PC-3 (cell line): ENCODE data around the gene GOLGA7B. TPM values are rescaled to one million over a fixed set of nuclear protein-coding genes. Genes with fewer than 3 reads are reported as not detected.

Experiments used
- ATAC-seq: fragments of 200-7000 bp; cut with Tn5 transposase; 2 replicates; pipeline ENCODE4 v1.9.1; 2020; ENCODE audit warnings: mild to moderate bottlenecking, moderate library complexity
- BruUV-seq: library from RNA; stranded (reverse); fragments of 400-500 nt; replicated peaks from 2 replicates; lab custom pipeline; 2021; lab: Mats Ljungman, UMichigan
- CTCF ChIA-PET: fragments of 300-600 bp; sonication (Branson Sonifier 250); formaldehyde crosslinking; loops from one replicate; lab custom pipeline; 2022; ENCODE audit warnings: antibody characterized with exemption; lab: Charles Lee
- POLR2A ChIA-PET: fragments of 300-600 bp; sonication (Branson Sonifier 250); formaldehyde crosslinking; loops from one replicate; lab custom pipeline; 2022; ENCODE audit warnings: antibody characterized with exemption; ENCODE audit not compliant: unreplicated experiment; lab: Charles Lee
- DNase-seq: peaks from one replicate; pipeline ENCODE4 v3.0.0-alpha.2; 2015
- H2AFZ ChIP-seq: fragments of 300-600 bp; sonication (generic); 2 replicates; pipeline ENCODE4 v1.6.0; 2016; ENCODE audit warnings: antibody characterized with exemption, low read length
- H3F3A ChIP-seq: fragments of 300-600 bp; sonication (generic); one replicate; pipeline ENCODE4 v1.6.0; 2017; ENCODE audit warnings: antibody characterized with exemption, low read length, control low read depth, mild to moderate bottlenecking; ENCODE audit not compliant: unreplicated experiment
- H3K27ac ChIP-seq: fragments of 300-600 bp; sonication (generic); 2 replicates; pipeline ENCODE4 v1.5.1; 2016; ENCODE audit warnings: mild to moderate bottlenecking, low read length
- H3K27me3 ChIP-seq: fragments of 300-600 bp; sonication (generic); 2 replicates; pipeline ENCODE4 v1.6.1; 2016; ENCODE audit warnings: low read length, mixed read lengths
- H3K36me3 ChIP-seq: fragments of 300-600 bp; sonication (generic); 2 replicates; pipeline ENCODE4 v1.6.1; 2016; ENCODE audit warnings: low read depth, mixed run types, low read length, mixed read lengths
- H3K4me1 ChIP-seq: fragments of 300-600 bp; sonication (generic); 2 replicates; pipeline ENCODE4 v1.5.1; 2016; ENCODE audit warnings: low read length; ENCODE audit not compliant: insufficient read depth
- H3K4me2 ChIP-seq: fragments of 300-600 bp; sonication (generic); 2 replicates; pipeline ENCODE4 v1.6.0; 2016; ENCODE audit warnings: low read length
- H3K4me3 ChIP-seq: fragments of 300-600 bp; sonication (generic); 2 replicates; pipeline ENCODE4 v1.5.1; 2016; ENCODE audit warnings: mild to moderate bottlenecking, low read length, mixed read lengths
- H3K79me2 ChIP-seq: fragments of 300-600 bp; sonication (generic); 2 replicates; pipeline ENCODE4 v1.6.1; 2017; ENCODE audit warnings: low read length, mixed read lengths
- H3K9ac ChIP-seq: fragments of 300-600 bp; sonication (generic); 2 replicates; pipeline ENCODE4 v1.6.0; 2016; ENCODE audit warnings: mild to moderate bottlenecking, low read length
- H3K9me2 ChIP-seq: fragments of 300-600 bp; sonication (generic); replicated peaks from 2 replicates; pipeline ENCODE4 v1.6.1; 2016; ENCODE audit warnings: mixed run types, low read length, mixed read lengths
- H3K9me3 ChIP-seq: fragments of 300-600 bp; sonication (generic); 2 replicates; pipeline ENCODE4 v1.6.1; 2016; ENCODE audit warnings: low read length, mixed read lengths
- H4K20me1 ChIP-seq: fragments of 300-600 bp; sonication (generic); 2 replicates; pipeline ENCODE4 v1.6.1; 2016; ENCODE audit warnings: low read length, mixed read lengths
- CTCF ChIP-seq: fragments of 300-600 bp; sonication (generic); conservative IDR thresholded peaks from 2 replicates; pipeline ENCODE4 v1.5.1; 2017; ENCODE audit warnings: antibody characterized with exemption, low read depth, mild to moderate bottlenecking, low read length
- EZH2 ChIP-seq: fragments of 300-600 bp; sonication (generic); IDR thresholded peaks from one replicate; pipeline ENCODE4 v1.6.1; 2017; ENCODE audit warnings: antibody characterized with exemption, mild to moderate bottlenecking, low read length; ENCODE audit not compliant: unreplicated experiment
- EZH2phosphoT487 ChIP-seq: fragments of 300-600 bp; sonication (generic); IDR thresholded peaks from 2 replicates; pipeline ENCODE4 v1.6.1; 2018; ENCODE audit warnings: mild to moderate bottlenecking, antibody characterized with exemption, low read length, borderline replicate concordance
- intact Hi-C: fragments of 100-400 bp; cut with micrococcal nuclease; formaldehyde crosslinking; loops from 2 replicates; pipeline ENCODE4 v1.9.0; 2023
- total RNA-seq: library from RNA; depleted of rRNA; stranded (reverse); fragments of >200 nt; gene quantifications from 2 replicates; pipeline ENCODE4 v1.2.3, GENCODE V29; 2014

Gene GOLGA7B
- total RNA-seq, 1 experiment from 2014 or later: 0.26 TPM

GRCh38 chr10:97915346-97916131 is 65.9 kb downstream of the GOLGA7B start:
- H3K27me3 ChIP-seq: no peaks in the 10 kb centered on the region
- H3F3A ChIP-seq: no peaks in the 10 kb centered on the region
- DNase-seq (no peak), ATAC-seq (no peak)
- no peaks in the 10 kb centered on the region; the same call in 1 of the 2 replicates for H3K36me3 ChIP-seq
- BruUV-seq: no TSS peak
- no peaks in the 10 kb centered on the region for H3K9me2 ChIP-seq
- no peaks in the 10 kb centered on the region for H4K20me1 ChIP-seq
- H3K4me2 ChIP-seq: no peak overlapping the region
- no peaks in the 10 kb centered on the region for H3K9me3 ChIP-seq
- ChIA-PET POLR2A (no interaction called here), CTCF (interaction anchor here (0.9 to 1.5 kb wide), 2 partner anchors 126 to 130 kb away, joined by 3 to 14 read pairs; no protein-coding TSS in a partner anchor)
- H2AFZ ChIP-seq: no peak overlapping the region
- no peak overlapping the region for H3K4me3 ChIP-seq
- TF ChIP-seq CTCF: no peak
- no peak for TF ChIP-seq EZH2phosphoT487
- TF ChIP-seq EZH2: no peak
- H3K27ac ChIP-seq: no peak overlapping the region
- no peaks in the 10 kb centered on the region for H3K4me1 ChIP-seq
- intact Hi-C loops: no loop called here
- no peaks in the 10 kb centered on the region for H3K79me2 ChIP-seq
- H3K9ac ChIP-seq: no peak overlapping the region

- H3K4me2 ChIP-seq: no peak overlapping the region
- H3K9ac ChIP-seq: no peak overlapping the region
- no peaks in the 10 kb centered on the region for H3K9me2 ChIP-seq
- no peak overlapping the region for H3K4me3 ChIP-seq
- intact Hi-C loops: no loop called here
- no peak overlapping the region for H2AFZ ChIP-seq
- no peaks in the 10 kb centered on the region for H3K79me2 ChIP-seq
- DNase-seq (no peak), ATAC-seq (no peak)
- TF ChIP-seq EZH2phosphoT487 (no peak), CTCF (no peak), EZH2 (no peak)
- no peaks in the 10 kb centered on the region for H3K9me3 ChIP-seq
- CTCF ChIA-PET: interaction anchor here (0.6 kb wide), 1 partner anchor 125 kb away, joined by 4 read pairs; no protein-coding TSS in a partner anchor
- H3K27ac ChIP-seq: no peak overlapping the region
- no peaks in the 10 kb centered on the region for H4K20me1 ChIP-seq
- no peaks in the 10 kb centered on the region for H3K4me1 ChIP-seq
- H3K36me3 ChIP-seq: no peaks in the 10 kb centered on the region; the same call in 1 of the 2 replicates
- POLR2A ChIA-PET: no interaction called here
- no TSS peak for BruUV-seq
- no peaks in the 10 kb centered on the region for H3F3A ChIP-seq
- no peaks in the 10 kb centered on the region for H3K27me3 ChIP-seq
Measured at GRCh38 chr10:97916586-97916985, 66.9 kb downstream of the GOLGA7B start.

GRCh38 chr10:97919012-97919411 is 69.4 kb downstream of the GOLGA7B start:
- Histone ChIP-seq H2AFZ (no peak overlapping the region), H3K9me2 (no peaks in the 10 kb centered on the region), H3K4me2 (no peak overlapping the region), H3K4me1 (no peaks in the 10 kb centered on the region), H4K20me1 (no peaks in the 10 kb centered on the region), H3K9ac (no peak overlapping the region), H3K27me3 (no peaks in the 10 kb centered on the region), H3K79me2 (no peaks in the 10 kb centered on the region), H3K27ac (no peak overlapping the region), H3K9me3 (no peaks in the 10 kb centered on the region), H3K36me3 (no peaks in the 10 kb centered on the region; the same call in 1 of the 2 replicates), H3F3A (no peaks in the 10 kb centered on the region), H3K4me3 (no peak overlapping the region)
- ChIA-PET POLR2A (no interaction called here), CTCF (interaction anchor here (0.9 kb wide), 1 partner anchor 122 kb away, joined by 3 read pairs; no protein-coding TSS in a partner anchor)
- TF ChIP-seq CTCF: no peak
- TF ChIP-seq EZH2phosphoT487: no peak
- TF ChIP-seq EZH2: no peak
- no TSS peak for BruUV-seq
- intact Hi-C loops: no loop called here
- DNase-seq (peak; percentile 19), ATAC-seq (no peak)
